ENCODE measurements around the gene EIF3J. TPM values are rescaled to one million over a fixed set of nuclear protein-coding genes. Genes with fewer than 3 reads are reported as not detected.

The EIF3J gene
- total RNA-seq (10 to 100 TPM; 27.6 to 62.6 (median 49.0) TPM), polyA plus RNA-seq (10 to 100 TPM; 27.0 to 65.3 TPM)
- long read RNA-seq, donor 1, transcript EIF3J-201 (8 exons, 2,569 nt): major isoform, 42 of 82 reads
- long read RNA-seq, donor 1, partial matches to known transcripts: 36 of 82 reads
- long read RNA-seq, donor 1, other reads (novel, unspliced or antisense): 3 of 82 reads
- long read RNA-seq, donor 2, transcript EIF3J-201 (8 exons, 2,569 nt): major isoform, 34 of 54 reads
- long read RNA-seq, donor 2, partial matches to known transcripts: 18 of 54 reads
- long read RNA-seq, donor 2, other reads (novel, unspliced or antisense): 0 of 54 reads
- long read RNA-seq, donor 3, transcript EIF3J-201 (8 exons, 2,569 nt): major isoform, 37 of 47 reads
- long read RNA-seq, donor 3, partial matches to known transcripts: 6 of 47 reads
- long read RNA-seq, donor 3, other reads (novel, unspliced or antisense): 2 of 47 reads

- intact Hi-C loops (cut with DNase I): loop anchor here in 1 of 4 donors (5.0 kb wide), 1 partner anchor 110 kb away; the partner anchor contains the start of gene CTDSPL2
- peaks cover 9% of the 10 kb centered on the region for H3K4me1 ChIP-seq (ENCODE audit: insufficient read depth)
- WGBS, 3 donors: 0% methylated on average over 55 to 97 of the region's 97 CpGs
These were observed at the start of gene EIF3J for GRCh38 chr15:44536962-44537734. Gene EIF3J (plus strand): TSS chr15:44537147. CDS start chr15:44537195, 48 bp downstream.

GRCh38 chr15:44489464-44489863 lies 47.5 kb upstream of the EIF3J start:
- TF ChIP-seq EP300 (IDR thresholded peaks at IDR 0.05): no peak
- TF ChIP-seq POLR2A (IDR thresholded peaks at IDR 0.05): no peak
- no peak for TF ChIP-seq CTCF (IDR thresholded peaks at IDR 0.05)
- Histone ChIP-seq H3K27me3 (no peaks in the 10 kb centered on the region), H3K4me1 (ENCODE audit: insufficient read depth) (peaks cover 5% of the 10 kb centered on the region), H3K27ac (no peak overlapping the region), H3K36me3 (no peaks in the 10 kb centered on the region), H3K4me3 (no peak overlapping the region), H3K9me3 (no peaks in the 10 kb centered on the region)
- intact Hi-C loops (cut with DNase I): no loop called here
- WGBS, 3 donors: 70 to 80% (median 74%) methylated on average over 1 of the region's 1 CpG
- no peak for DNase-seq

More at GRCh38 chr15:44536962-44537734, at the start of gene EIF3J:
- Histone ChIP-seq H3K36me3 (no peaks in the 10 kb centered on the region), H3K9me3 (no peaks in the 10 kb centered on the region), H3K4me3 (peak within 1 kb of the TSS; percentile 94), H3K27ac (peak within 1 kb of the TSS; percentile 89 to 97), H3K27me3 (no peaks in the 10 kb centered on the region)
- TF ChIP-seq CTCF (IDR thresholded peaks at IDR 0.05) (peak in 1 of 3 donors; percentile 11), POLR2A (IDR thresholded peaks at IDR 0.05) (peak; percentile 28), EP300 (IDR thresholded peaks at IDR 0.05) (no peak)
- DNase-seq: peak; percentile 94 to 97 (median 96)

GRCh38 chr15:44490622-44491021 lies 46.3 kb upstream of the EIF3J start:
- 52 to 68% (median 57%) methylated on average over 3 of the region's 3 CpGs for WGBS, 3 donors
- TF ChIP-seq CTCF (IDR thresholded peaks at IDR 0.05) (no peak), EP300 (IDR thresholded peaks at IDR 0.05) (no peak), POLR2A (IDR thresholded peaks at IDR 0.05) (no peak)
- Histone ChIP-seq H3K36me3 (no peaks in the 10 kb centered on the region), H3K9me3 (no peaks in the 10 kb centered on the region), H3K27ac (no peak overlapping the region), H3K4me3 (no peak overlapping the region), H3K4me1 (ENCODE audit: insufficient read depth) (peaks cover 5% of the 10 kb centered on the region), H3K27me3 (no peaks in the 10 kb centered on the region)
- intact Hi-C loops (cut with DNase I): no loop called here
- DNase-seq: no peak

GRCh38 chr15:44492040-44492439 lies 44.9 kb upstream of the EIF3J start:
- intact Hi-C loops (cut with DNase I): no loop called here
- no peak overlapping the region for H3K27ac ChIP-seq
- WGBS, 3 donors: 91 to 94% (median 93%) methylated on average over 7 of the region's 7 CpGs
- H3K27me3 ChIP-seq: no peaks in the 10 kb centered on the region
- no peak for TF ChIP-seq POLR2A (IDR thresholded peaks at IDR 0.05)
- no peak for TF ChIP-seq EP300 (IDR thresholded peaks at IDR 0.05)
- no peak for TF ChIP-seq CTCF (IDR thresholded peaks at IDR 0.05)
- no peak for DNase-seq
- no peak overlapping the region for H3K4me3 ChIP-seq
- no peaks in the 10 kb centered on the region for H3K36me3 ChIP-seq
- H3K4me1 ChIP-seq (ENCODE audit: insufficient read depth): peaks cover 5% of the 10 kb centered on the region
- no peaks in the 10 kb centered on the region for H3K9me3 ChIP-seq
